HCT116 (cell line): ENCODE measurements around the gene SPON1. TPM values are rescaled to one million over a fixed set of nuclear protein-coding genes. Genes with fewer than 3 reads are reported as not detected.

Source experiments
- ATAC-seq: fragments of 200-7000 bp; cut with Tn5 transposase; 2 replicates; pipeline ENCODE4 v1.9.1; 2020; ENCODE audit warnings: mild to moderate bottlenecking, moderate library complexity
- BruUV-seq: library from RNA; stranded (reverse); fragments of 400-500 nt; replicated peaks from 2 replicates; lab custom pipeline; 2021; lab: Mats Ljungman, UMichigan
- CTCF ChIA-PET: fragments of 300-600 bp; sonication (Branson Sonifier 250); formaldehyde crosslinking; loops from one replicate; lab custom pipeline; 2021; ENCODE audit warnings: antibody characterized with exemption; lab: Charles Lee
- POLR2A ChIA-PET: fragments of 300-600, 350-600 bp; sonication (Branson Sonifier 250); formaldehyde crosslinking; loops from one replicate; lab custom pipeline; 2021; ENCODE audit warnings: antibody characterized with exemption; lab: Charles Lee
- RAD21 ChIA-PET, 2 experiments: fragments of 300-600 bp; sonication (Branson Sonifier 250); formaldehyde crosslinking; loops; one replicate each; lab custom pipeline; 2023; ENCODE audit warnings: low total read pairs in 2 of 2; ENCODE audit not compliant: uncharacterized antibody in 2 of 2, unreplicated experiment in 2 of 2, low non-redundant PET in 1 of 2; lab: Charles Lee
- DNase-seq: peaks from one replicate; pipeline ENCODE4 v3.0.0-alpha.2; 2010; ENCODE audit warnings: low read depth, low spot score
- H2AFZ ChIP-seq: fragments of 200-600 bp; shearing (Covaris generic), sonication (generic); 2 replicates; pipeline ENCODE4 v1.6.1; 2017; ENCODE audit warnings: low read depth, mixed run types, mixed read lengths, antibody characterized with exemption, low read length; ENCODE audit not compliant: poor library complexity, severe bottlenecking
- H3K27ac ChIP-seq: 2 replicates; pipeline ENCODE4 v1.5.1; 2012; ENCODE audit warnings: low read depth, low read length
- H3K27me3 ChIP-seq: fragments of 200-600 bp; sonication (generic); 2 replicates; pipeline ENCODE4 v1.6.1; 2016; ENCODE audit warnings: mixed run types, low read length, mixed read lengths; ENCODE audit not compliant: insufficient read depth
- H3K36me3 ChIP-seq, 2 experiments: fragments of 200-500 bp in 1 of 2; fragments of 200-600 bp in 1 of 2; sonication (Bioruptor generic) in 1 of 2; sonication (generic) in 1 of 2; 2 replicates each; pipeline versions ENCODE4 v1.5.1 to v1.6.1; 2014 to 2016; ENCODE audit warnings: low read length in 2 of 2, inconsistent platforms in 1 of 2, mixed read lengths in 1 of 2, mixed run types in 1 of 2; ENCODE audit not compliant: insufficient read depth in 2 of 2, control insufficient read depth in 1 of 2
- H3K4me1 ChIP-seq, 2 experiments: fragments of 200-600 bp in 1 of 2; sonication (generic) in 1 of 2; 2 replicates each; pipeline versions ENCODE4 v1.5.1 to v1.6.1; 2012 to 2017; ENCODE audit warnings: low read length in 2 of 2, inconsistent platforms in 1 of 2, mild to moderate bottlenecking in 1 of 2, mixed read lengths in 1 of 2, mixed run types in 1 of 2, moderate library complexity in 1 of 2; ENCODE audit not compliant: insufficient read depth in 2 of 2, control insufficient read depth in 1 of 2
- H3K4me2 ChIP-seq: fragments of 200-600 bp; sonication (generic); 2 replicates; pipeline ENCODE4 v1.6.1; 2017; ENCODE audit warnings: mixed run types, low read length, mixed read lengths
- H3K4me3 ChIP-seq, 2 experiments: fragments of 200-600 bp in 1 of 2; sonication (generic) in 1 of 2; replicated peaks in 1 of 2; 2 replicates each; pipeline ENCODE4 v1.5.1; 2011 to 2016; ENCODE audit warnings: low read length in 2 of 2, control low read depth in 1 of 2, low read depth in 1 of 2, mild to moderate bottlenecking in 1 of 2, mixed read lengths in 1 of 2, mixed run types in 1 of 2
- H3K79me2 ChIP-seq: fragments of 200-600 bp; sonication (generic); 2 replicates; pipeline ENCODE4 v1.6.1; 2017; ENCODE audit warnings: mild to moderate bottlenecking, mixed run types, low read length, moderate library complexity, mixed read lengths; ENCODE audit not compliant: insufficient read depth
- H3K9ac ChIP-seq: fragments of 200-600 bp; sonication (generic); 2 replicates; pipeline ENCODE4 v1.6.1; 2016; ENCODE audit warnings: low read length, mixed read lengths
- H3K9me2 ChIP-seq: fragments of 200-600 bp; sonication (generic), shearing (Covaris generic); 2 replicates; pipeline ENCODE4 v1.6.1; 2017; ENCODE audit warnings: mixed run types, mild to moderate bottlenecking, moderate library complexity; ENCODE audit not compliant: insufficient read depth
- H3K9me3 ChIP-seq, 2 experiments: fragments of 200-500 bp in 1 of 2; fragments of 200-600 bp in 1 of 2; sonication (Bioruptor generic) in 1 of 2; sonication (generic) in 1 of 2; 2 replicates each; pipeline ENCODE4 v1.6.1; 2014 to 2017; ENCODE audit warnings: low read length in 2 of 2, mixed read lengths in 2 of 2, inconsistent platforms in 1 of 2, low read depth in 1 of 2, mild to moderate bottlenecking in 1 of 2, mixed run types in 1 of 2, moderate library complexity in 1 of 2; ENCODE audit not compliant: control insufficient read depth in 1 of 2, insufficient read depth in 1 of 2
- H4K20me1 ChIP-seq: fragments of 200-600 bp; sonication (generic), shearing (Covaris generic); 2 replicates; pipeline ENCODE4 v1.6.1; 2017; ENCODE audit warnings: mixed run types, mild to moderate bottlenecking, moderate library complexity; ENCODE audit not compliant: insufficient read depth
- CBX3 ChIP-seq: IDR thresholded peaks from 2 replicates; pipeline ENCODE4 v1.6.1; 2012; ENCODE audit warnings: low read depth
- EGR1 ChIP-seq: IDR thresholded peaks from 2 replicates; pipeline ENCODE4 v1.6.1; 2012; ENCODE audit warnings: low read depth
- ELF1 ChIP-seq: IDR thresholded peaks from 2 replicates; pipeline ENCODE4 v1.6.1; 2012; ENCODE audit warnings: low read depth, borderline replicate concordance
- EZH2 ChIP-seq: fragments of 200-600 bp; sonication (generic); IDR thresholded peaks from 2 replicates; pipeline ENCODE4 v1.6.1; 2017; ENCODE audit warnings: antibody characterized with exemption, mixed run types
- FOSL1 ChIP-seq: IDR thresholded peaks from 2 replicates; pipeline ENCODE4 v1.6.1; 2012; ENCODE audit warnings: low read depth
- JUND ChIP-seq: IDR thresholded peaks from 2 replicates; pipeline ENCODE4 v1.6.1; 2012
- RAD21 ChIP-seq: IDR thresholded peaks from 2 replicates; pipeline ENCODE4 v1.6.1; 2012; ENCODE audit warnings: low read depth, mild to moderate bottlenecking
- SIN3A ChIP-seq: IDR thresholded peaks from 2 replicates; pipeline ENCODE4 v1.6.1; 2012; ENCODE audit warnings: low read depth
- SRF ChIP-seq: IDR thresholded peaks from 2 replicates; pipeline ENCODE4 v1.6.1; 2012; ENCODE audit warnings: low read depth
- TCF7L2 ChIP-seq: IDR thresholded peaks from 2 replicates; pipeline ENCODE4 v1.7.0; 2011; ENCODE audit warnings: borderline replicate concordance, inconsistent platforms; ENCODE audit not compliant: insufficient read depth, insufficient read length; ENCODE audit errors: extremely low read depth
- YY1 ChIP-seq: IDR thresholded peaks from 2 replicates; pipeline ENCODE4 v1.6.1; 2011; ENCODE audit warnings: low read length, low read depth, moderate library complexity, mild to moderate bottlenecking; ENCODE audit not compliant: insufficient replicate concordance; ENCODE audit errors: extremely low read depth
- intact Hi-C: fragments of 100-400 bp; cut with micrococcal nuclease; formaldehyde crosslinking; loops from 2 replicates; pipeline ENCODE4 v1.10.0; 2022
- total RNA-seq: library from RNA; stranded (reverse); gene quantifications from one replicate; pipeline ENCODE4 v1.2.1, GENCODE V29; 2021; ENCODE audit not compliant: unreplicated experiment
- TF ChIP-seq, protein P1 (sequence below): IDR thresholded peaks from 2 replicates; pipeline ENCODE4 v1.6.1; 2012
- TF ChIP-seq, protein P2 (sequence below), 3 experiments: fragments of 200-600 bp in 1 of 3; sonication (generic) in 1 of 3; IDR thresholded peaks in 2 of 3; conservative IDR thresholded peaks in 1 of 3; 2 replicates each; pipeline ENCODE4 v1.5.1; 2012 to 2017; ENCODE audit warnings: low read depth in 2 of 3, low read length in 2 of 3, antibody characterized with exemption in 1 of 3, borderline replicate concordance in 1 of 3, control low read depth in 1 of 3, mild to moderate bottlenecking in 1 of 3, mixed read lengths in 1 of 3, mixed run types in 1 of 3, moderate library complexity in 1 of 3; ENCODE audit not compliant: insufficient read depth in 1 of 3
- TF ChIP-seq, protein P3 (sequence below): IDR thresholded peaks from 2 replicates; pipeline ENCODE4 v1.6.1; 2012

Gene SPON1
- total RNA-seq, 1 experiment from 2014 or later = 0.17 TPM

DNA sequence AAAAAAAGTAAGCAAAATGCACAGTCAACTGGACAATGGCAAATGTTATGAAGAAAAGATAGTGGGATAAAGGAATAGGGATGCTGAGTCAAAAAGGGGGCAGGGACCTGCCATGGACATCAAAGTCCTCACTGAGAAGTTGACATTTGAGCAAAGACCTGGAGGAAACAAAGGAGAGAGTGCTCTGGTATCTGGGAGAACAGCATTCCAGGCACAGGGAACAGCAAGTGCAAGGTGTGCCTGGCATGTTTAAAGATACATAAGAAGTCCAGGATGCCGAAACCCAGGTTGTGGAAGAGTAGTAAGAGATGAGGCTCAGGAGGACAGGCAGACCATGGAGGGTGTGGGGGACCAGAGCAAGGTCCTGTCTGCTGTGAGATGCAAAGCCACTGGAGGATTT lies 273.2 kb downstream of the SPON1 start:
- Histone ChIP-seq H3K9me3 (no peaks in the 10 kb centered on the region), H4K20me1 (no peaks in the 10 kb centered on the region), H3K9ac (no peak overlapping the region), H3K9me2 (no peaks in the 10 kb centered on the region), H3K4me3 (no peak overlapping the region), H3K36me3 (no peaks in the 10 kb centered on the region), H3K27ac (no peak overlapping the region), H3K79me2 (no peaks in the 10 kb centered on the region), H2AFZ (no peak overlapping the region), H3K27me3 (peaks cover 37% of the 10 kb centered on the region), H3K4me1 (no peaks in the 10 kb centered on the region), H3K4me2 (no peak overlapping the region)
- CTCF ChIA-PET = no interaction called here
- ATAC-seq (no peak), DNase-seq (no peak)
- no TSS peak for BruUV-seq
- RAD21 ChIA-PET = no interaction called here
- TF ChIP-seq YY1 (no peak), JUND (no peak), TCF7L2 (no peak), ELF1 (no peak), RAD21 (no peak), FOSL1 (no peak), SIN3A (no peak), EZH2 (no peak), SRF (no peak), EGR1 (no peak), CBX3 (no peak)
- TF ChIP-seq, protein P1, sequence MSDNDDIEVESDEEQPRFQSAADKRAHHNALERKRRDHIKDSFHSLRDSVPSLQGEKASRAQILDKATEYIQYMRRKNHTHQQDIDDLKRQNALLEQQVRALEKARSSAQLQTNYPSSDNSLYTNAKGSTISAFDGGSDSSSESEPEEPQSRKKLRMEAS = no peak
- TF ChIP-seq, protein P2, sequence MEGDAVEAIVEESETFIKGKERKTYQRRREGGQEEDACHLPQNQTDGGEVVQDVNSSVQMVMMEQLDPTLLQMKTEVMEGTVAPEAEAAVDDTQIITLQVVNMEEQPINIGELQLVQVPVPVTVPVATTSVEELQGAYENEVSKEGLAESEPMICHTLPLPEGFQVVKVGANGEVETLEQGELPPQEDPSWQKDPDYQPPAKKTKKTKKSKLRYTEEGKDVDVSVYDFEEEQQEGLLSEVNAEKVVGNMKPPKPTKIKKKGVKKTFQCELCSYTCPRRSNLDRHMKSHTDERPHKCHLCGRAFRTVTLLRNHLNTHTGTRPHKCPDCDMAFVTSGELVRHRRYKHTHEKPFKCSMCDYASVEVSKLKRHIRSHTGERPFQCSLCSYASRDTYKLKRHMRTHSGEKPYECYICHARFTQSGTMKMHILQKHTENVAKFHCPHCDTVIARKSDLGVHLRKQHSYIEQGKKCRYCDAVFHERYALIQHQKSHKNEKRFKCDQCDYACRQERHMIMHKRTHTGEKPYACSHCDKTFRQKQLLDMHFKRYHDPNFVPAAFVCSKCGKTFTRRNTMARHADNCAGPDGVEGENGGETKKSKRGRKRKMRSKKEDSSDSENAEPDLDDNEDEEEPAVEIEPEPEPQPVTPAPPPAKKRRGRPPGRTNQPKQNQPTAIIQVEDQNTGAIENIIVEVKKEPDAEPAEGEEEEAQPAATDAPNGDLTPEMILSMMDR (IDR thresholded peaks at IDR 0.05 in 2 of 3, conservative IDR thresholded peaks at IDR 0.05 in 1 of 3; ENCODE audit: borderline replicate concordance in 1 of 3, insufficient read depth in 1 of 3, low read depth in 2 of 3, low read length in 2 of 3) = no peak
- TF ChIP-seq, protein P3, sequence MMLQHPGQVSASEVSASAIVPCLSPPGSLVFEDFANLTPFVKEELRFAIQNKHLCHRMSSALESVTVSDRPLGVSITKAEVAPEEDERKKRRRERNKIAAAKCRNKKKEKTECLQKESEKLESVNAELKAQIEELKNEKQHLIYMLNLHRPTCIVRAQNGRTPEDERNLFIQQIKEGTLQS = no peak
- intact Hi-C loops = no loop called here
- POLR2A ChIA-PET = no interaction called here
